GM13977 (cell line): ENCODE results near the gene RHBG.

Source experiments
- DNase-seq: peaks from one replicate; pipeline ENCODE4 v3.0.0; 2012; ENCODE audit warnings: low spot score
- CTCF ChIP-seq: IDR thresholded peaks from 2 replicates; pipeline ENCODE4 v1.5.1; 2012; ENCODE audit warnings: mild to moderate bottlenecking, control low read depth; ENCODE audit not compliant: insufficient read depth; ENCODE audit errors: extremely low read depth, missing control alignments
- in situ Hi-C: fragments of 300-500 bp; cut with MboI; formaldehyde crosslinking; loops from one replicate; pipeline ENCODE4 v1.12.0; 2022; ENCODE audit warnings: low sequenced_read_pairs, low pct_unique_long_range_greater_than_20kb, mixed read lengths, inconsistent platforms; ENCODE audit not compliant: unreplicated experiment

Gene RHBG

GRCh38 chr1:156424806-156425432 is 55.9 kb downstream of the RHBG start:
- no peak for DNase-seq
- TF ChIP-seq CTCF: no peak
- in situ Hi-C loops: no loop called here

GRCh38 chr1:156425943-156426342 is 56.9 kb downstream of the RHBG start:
- in situ Hi-C loops: no loop called here

GRCh38 chr1:156427957-156428356 is 58.9 kb downstream of the RHBG start:
- TF ChIP-seq CTCF: no peak
- no peak for DNase-seq
- in situ Hi-C loops: no loop called here

More at GRCh38 chr1:156425943-156426342, 56.9 kb downstream of the RHBG start:
- DNase-seq: no peak
- no peak for TF ChIP-seq CTCF

GRCh38 chr1:156428746-156429288 is 59.8 kb downstream of the RHBG start:
- no peak for DNase-seq
- in situ Hi-C loops: no loop called here
- TF ChIP-seq CTCF: no peak

- no peak for DNase-seq
- in situ Hi-C loops: no loop called here
- no peak for TF ChIP-seq CTCF
Measured at GRCh38 chr1:156429313-156430060, 60.5 kb downstream of the RHBG start.

- in situ Hi-C loops: no loop called here
- DNase-seq: no peak
- TF ChIP-seq CTCF: no peak
Measured at GRCh38 chr1:156430303-156430702, 61.3 kb downstream of the RHBG start.
